OCI-LY1 (cell line): Measurements from ENCODE around the gene SPTB.

Source experiments
- EZH2 ChIP-seq: fragments of 200-600 bp; sonication (generic), shearing (Covaris generic); IDR thresholded peaks from 2 replicates; pipeline ENCODE4 v1.8.0; 2017; ENCODE audit warnings: borderline replicate concordance, mixed run types, mild to moderate bottlenecking, antibody characterized with exemption, low read length, moderate library complexity, mixed read lengths
- TF ChIP-seq, protein P1 (sequence below): fragments of 200-600 bp; sonication (generic), shearing (Covaris generic); IDR thresholded peaks from 2 replicates; pipeline ENCODE4 v1.5.1; 2017; ENCODE audit warnings: mild to moderate bottlenecking, antibody characterized with exemption, low read length, moderate library complexity, mixed read lengths

DNA sequence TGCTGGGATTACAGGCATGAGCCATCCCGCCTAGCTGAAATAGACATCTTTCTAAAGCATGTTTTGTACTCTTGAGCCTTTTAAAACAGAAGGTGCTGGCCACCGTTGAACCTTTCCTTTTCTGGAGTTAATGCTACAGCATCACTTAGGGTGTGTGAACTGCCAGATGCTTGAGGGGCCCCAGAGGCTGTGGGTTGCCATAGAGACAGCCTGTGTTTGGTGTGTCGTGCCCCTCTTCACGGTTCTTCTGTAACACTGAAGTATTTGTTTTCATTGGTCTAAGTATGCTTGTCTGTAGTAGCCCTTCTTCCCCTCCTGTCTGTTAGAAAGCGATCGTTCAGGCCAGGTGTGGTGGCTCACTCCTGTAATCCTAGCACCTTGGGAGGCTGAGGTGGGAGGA, 144.7 kb downstream of the SPTB start:
- TF ChIP-seq, protein P1, sequence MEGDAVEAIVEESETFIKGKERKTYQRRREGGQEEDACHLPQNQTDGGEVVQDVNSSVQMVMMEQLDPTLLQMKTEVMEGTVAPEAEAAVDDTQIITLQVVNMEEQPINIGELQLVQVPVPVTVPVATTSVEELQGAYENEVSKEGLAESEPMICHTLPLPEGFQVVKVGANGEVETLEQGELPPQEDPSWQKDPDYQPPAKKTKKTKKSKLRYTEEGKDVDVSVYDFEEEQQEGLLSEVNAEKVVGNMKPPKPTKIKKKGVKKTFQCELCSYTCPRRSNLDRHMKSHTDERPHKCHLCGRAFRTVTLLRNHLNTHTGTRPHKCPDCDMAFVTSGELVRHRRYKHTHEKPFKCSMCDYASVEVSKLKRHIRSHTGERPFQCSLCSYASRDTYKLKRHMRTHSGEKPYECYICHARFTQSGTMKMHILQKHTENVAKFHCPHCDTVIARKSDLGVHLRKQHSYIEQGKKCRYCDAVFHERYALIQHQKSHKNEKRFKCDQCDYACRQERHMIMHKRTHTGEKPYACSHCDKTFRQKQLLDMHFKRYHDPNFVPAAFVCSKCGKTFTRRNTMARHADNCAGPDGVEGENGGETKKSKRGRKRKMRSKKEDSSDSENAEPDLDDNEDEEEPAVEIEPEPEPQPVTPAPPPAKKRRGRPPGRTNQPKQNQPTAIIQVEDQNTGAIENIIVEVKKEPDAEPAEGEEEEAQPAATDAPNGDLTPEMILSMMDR: no peak
- no peak for TF ChIP-seq EZH2
